HG03469 (cell line): ENCODE results near the gene C1orf116.

Experiments
- ATAC-seq: cut with Tn5 transposase; IDR thresholded peaks from one replicate; pipeline ENCODE4 v1.9.1; 2021; ENCODE audit warnings: mild to moderate bottlenecking, moderate library complexity, moderate number of reproducible peaks; ENCODE audit not compliant: unreplicated experiment

C1orf116 gene

GRCh38 chr1:207035877-207036551 is 3.5 kb upstream of the C1orf116 start:
- ATAC-seq, result no peak

GRCh38 chr1:207034998-207035397 is 2.4 kb upstream of the C1orf116 start:
- no peak for ATAC-seq

- ATAC-seq, result no peak
Measured at GRCh38 chr1:207034208-207034607, 1.7 kb upstream of the C1orf116 start.

GRCh38 chr1:207033302-207033701 is 746 bp upstream of the C1orf116 start:
- no peak for ATAC-seq

- ATAC-seq, result no peak
Measured at GRCh38 chr1:207031632-207032264, 808 bp downstream of the C1orf116 start.

- ATAC-seq, result no peak
Measured at GRCh38 chr1:207031016-207031415, 1.5 kb downstream of the C1orf116 start.

GRCh38 chr1:207030522-207031009 is 2.0 kb downstream of the C1orf116 start:
- ATAC-seq, result no peak

GRCh38 chr1:207029701-207030521 is 2.6 kb downstream of the C1orf116 start:
- no peak for ATAC-seq

- no peak for ATAC-seq
Measured at GRCh38 chr1:207028884-207029650, 3.5 kb downstream of the C1orf116 start.

GRCh38 chr1:207027921-207028320 is 4.6 kb downstream of the C1orf116 start:
- ATAC-seq, result no peak

- no peak for ATAC-seq
Measured at GRCh38 chr1:207027206-207027777, 5.3 kb downstream of the C1orf116 start.

- no peak for ATAC-seq
Measured at GRCh38 chr1:207026104-207026534, 6.4 kb downstream of the C1orf116 start.

- ATAC-seq, result no peak
Measured at GRCh38 chr1:207025146-207025880, 7.2 kb downstream of the C1orf116 start.

GRCh38 chr1:207024202-207025145 is 8.1 kb downstream of the C1orf116 start:
- no peak for ATAC-seq

- no peak for ATAC-seq
Measured at GRCh38 chr1:207022996-207023679, 9.4 kb downstream of the C1orf116 start.

- no peak for ATAC-seq
Measured at GRCh38 chr1:207021876-207022596, 10.5 kb downstream of the C1orf116 start.

GRCh38 chr1:207021139-207021861 is 11.3 kb downstream of the C1orf116 start:
- no peak for ATAC-seq
